ENCODE measurements around the gene TNIK. TPM values are rescaled to one million over a fixed set of nuclear protein-coding genes. Genes with fewer than 3 reads are reported as not detected.
A peak's percentile ranks its signal among the peaks of the same experiment; 100 is the strongest.

Gene TNIK
- total RNA-seq, result 11.5 and 15.5 TPM in 2 replicates
- long read RNA-seq, partial matches to known transcripts, result 3 of 9 reads
- long read RNA-seq, other reads (novel, unspliced or antisense), result 6 of 9 reads

DNA sequence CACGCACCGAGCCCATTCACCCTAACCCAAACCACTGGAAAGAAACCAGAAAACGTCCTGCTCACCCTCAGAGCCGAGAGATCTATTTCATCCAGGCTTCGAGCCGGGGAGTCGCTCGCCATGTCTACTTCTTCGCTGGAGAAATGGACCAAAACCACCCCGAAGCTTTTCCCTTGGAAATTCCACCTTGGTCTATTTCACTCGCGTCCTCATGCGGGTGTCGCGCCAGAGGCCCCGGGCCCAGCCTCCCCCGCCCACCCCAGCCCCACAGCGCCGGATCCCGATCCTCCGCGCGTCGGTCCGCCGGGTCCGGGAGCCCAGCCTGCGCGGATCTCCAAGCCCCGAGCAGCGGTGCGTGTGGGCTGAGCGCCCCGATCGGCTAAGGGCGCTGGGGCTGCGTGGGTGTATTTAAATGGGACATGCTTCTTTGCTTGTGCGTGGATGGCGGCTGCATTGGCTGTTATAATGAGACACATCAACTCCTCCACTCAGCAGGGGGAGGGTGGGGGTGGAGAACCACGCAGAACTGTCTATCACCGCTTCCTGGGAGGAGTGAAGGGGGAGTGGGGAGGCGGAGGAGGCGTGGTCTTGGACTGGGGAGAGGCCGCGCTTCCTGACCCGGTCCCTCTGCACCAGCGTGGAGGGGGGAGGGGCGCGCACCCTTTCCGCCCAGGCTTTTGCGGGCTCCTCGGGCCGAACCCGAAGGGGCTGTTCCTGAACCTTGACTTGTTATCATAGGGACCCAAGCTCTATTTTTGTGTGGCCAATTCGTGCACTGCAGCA, at the start of gene TNIK:
Gene TNIK (minus strand): TSS at position 464 of the 783 bp plus-strand sequence. CDS start 342 bp downstream, at position 122.
- peaks cover 33% of the 10 kb centered on the region for H3K4me1 Mint-ChIP-seq (ENCODE audit: unreplicated experiment)
- H3K36me3 Mint-ChIP-seq (ENCODE audit: unreplicated experiment), result no peaks in the 10 kb centered on the region
- DNase-seq (ENCODE audit: extremely low spot score, unreplicated experiment), result peak; percentile 91
- H3K9me3 Mint-ChIP-seq (ENCODE audit: unreplicated experiment), result no peaks in the 10 kb centered on the region
- TF ChIP-seq, protein P1, sequence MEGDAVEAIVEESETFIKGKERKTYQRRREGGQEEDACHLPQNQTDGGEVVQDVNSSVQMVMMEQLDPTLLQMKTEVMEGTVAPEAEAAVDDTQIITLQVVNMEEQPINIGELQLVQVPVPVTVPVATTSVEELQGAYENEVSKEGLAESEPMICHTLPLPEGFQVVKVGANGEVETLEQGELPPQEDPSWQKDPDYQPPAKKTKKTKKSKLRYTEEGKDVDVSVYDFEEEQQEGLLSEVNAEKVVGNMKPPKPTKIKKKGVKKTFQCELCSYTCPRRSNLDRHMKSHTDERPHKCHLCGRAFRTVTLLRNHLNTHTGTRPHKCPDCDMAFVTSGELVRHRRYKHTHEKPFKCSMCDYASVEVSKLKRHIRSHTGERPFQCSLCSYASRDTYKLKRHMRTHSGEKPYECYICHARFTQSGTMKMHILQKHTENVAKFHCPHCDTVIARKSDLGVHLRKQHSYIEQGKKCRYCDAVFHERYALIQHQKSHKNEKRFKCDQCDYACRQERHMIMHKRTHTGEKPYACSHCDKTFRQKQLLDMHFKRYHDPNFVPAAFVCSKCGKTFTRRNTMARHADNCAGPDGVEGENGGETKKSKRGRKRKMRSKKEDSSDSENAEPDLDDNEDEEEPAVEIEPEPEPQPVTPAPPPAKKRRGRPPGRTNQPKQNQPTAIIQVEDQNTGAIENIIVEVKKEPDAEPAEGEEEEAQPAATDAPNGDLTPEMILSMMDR (IDR thresholded peaks at IDR 0.05), result peak; percentile 46
- peak within 1 kb of the TSS; percentile 94 for H3K4me3 Mint-ChIP-seq (ENCODE audit: unreplicated experiment)
- peak within 1 kb of the TSS; percentile 72 for H3K27ac Mint-ChIP-seq (ENCODE audit: unreplicated experiment)
- H3K27me3 Mint-ChIP-seq (ENCODE audit: unreplicated experiment), result no peaks in the 10 kb centered on the region

DNA sequence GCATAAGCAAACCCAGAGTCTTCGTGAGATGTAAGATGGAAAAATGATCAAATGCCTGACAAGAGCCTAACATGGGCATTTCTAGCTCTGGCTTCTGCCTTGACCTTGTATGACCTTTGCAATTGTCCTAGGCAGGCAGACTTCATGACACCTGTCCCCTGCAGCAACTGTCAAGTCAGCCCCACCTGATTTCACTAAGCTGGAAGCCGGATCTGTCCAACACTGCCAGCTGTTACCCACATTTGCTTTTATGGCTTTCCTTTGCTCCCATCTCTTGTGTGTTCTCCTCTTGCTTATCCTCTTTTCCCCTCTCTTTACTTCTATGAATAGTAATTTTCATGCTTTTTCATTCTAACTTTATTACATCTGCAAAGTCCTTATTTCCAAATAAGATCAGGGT, 48.5 kb upstream of the TNIK start:
- peaks cover 3% of the 10 kb centered on the region for H3K27me3 Mint-ChIP-seq (ENCODE audit: unreplicated experiment)
- H3K4me1 Mint-ChIP-seq (ENCODE audit: unreplicated experiment), result no peaks in the 10 kb centered on the region
- H3K9me3 Mint-ChIP-seq (ENCODE audit: unreplicated experiment), result no peaks in the 10 kb centered on the region
- H3K36me3 Mint-ChIP-seq (ENCODE audit: unreplicated experiment), result no peaks in the 10 kb centered on the region
- DNase-seq (ENCODE audit: extremely low spot score, unreplicated experiment), result no peak
- no peak overlapping the region for H3K4me3 Mint-ChIP-seq (ENCODE audit: unreplicated experiment)
- TF ChIP-seq, protein P1 (IDR thresholded peaks at IDR 0.05), result no peak
- no peak overlapping the region for H3K27ac Mint-ChIP-seq (ENCODE audit: unreplicated experiment)

DNA sequence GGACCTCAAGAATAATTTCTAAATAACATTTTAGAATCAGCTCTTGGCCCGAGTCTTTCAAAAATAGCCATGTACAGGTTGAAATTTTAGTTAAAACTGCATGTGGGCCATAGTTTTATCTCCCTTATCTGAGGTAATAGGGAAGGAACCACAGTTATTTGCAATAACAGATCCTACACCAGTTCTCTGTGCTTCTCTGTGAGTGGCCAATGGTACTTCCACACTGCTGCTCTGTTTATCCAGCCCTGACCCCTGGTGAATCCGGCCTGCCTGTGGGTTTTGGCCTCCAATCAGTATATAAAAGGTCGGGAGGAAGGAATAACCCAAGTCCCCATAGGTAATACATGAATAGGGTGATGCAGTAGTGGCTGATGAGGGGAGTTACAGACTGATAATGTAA, 48.0 kb upstream of the TNIK start:
- H3K36me3 Mint-ChIP-seq (ENCODE audit: unreplicated experiment), result no peaks in the 10 kb centered on the region
- H3K27ac Mint-ChIP-seq (ENCODE audit: unreplicated experiment), result no peak overlapping the region
- H3K4me1 Mint-ChIP-seq (ENCODE audit: unreplicated experiment), result no peaks in the 10 kb centered on the region
- H3K4me3 Mint-ChIP-seq (ENCODE audit: unreplicated experiment), result no peak overlapping the region
- H3K27me3 Mint-ChIP-seq (ENCODE audit: unreplicated experiment), result peaks cover 3% of the 10 kb centered on the region
- TF ChIP-seq, protein P1 (IDR thresholded peaks at IDR 0.05), result no peak
- no peak for DNase-seq (ENCODE audit: extremely low spot score, unreplicated experiment)
- no peaks in the 10 kb centered on the region for H3K9me3 Mint-ChIP-seq (ENCODE audit: unreplicated experiment)

DNA sequence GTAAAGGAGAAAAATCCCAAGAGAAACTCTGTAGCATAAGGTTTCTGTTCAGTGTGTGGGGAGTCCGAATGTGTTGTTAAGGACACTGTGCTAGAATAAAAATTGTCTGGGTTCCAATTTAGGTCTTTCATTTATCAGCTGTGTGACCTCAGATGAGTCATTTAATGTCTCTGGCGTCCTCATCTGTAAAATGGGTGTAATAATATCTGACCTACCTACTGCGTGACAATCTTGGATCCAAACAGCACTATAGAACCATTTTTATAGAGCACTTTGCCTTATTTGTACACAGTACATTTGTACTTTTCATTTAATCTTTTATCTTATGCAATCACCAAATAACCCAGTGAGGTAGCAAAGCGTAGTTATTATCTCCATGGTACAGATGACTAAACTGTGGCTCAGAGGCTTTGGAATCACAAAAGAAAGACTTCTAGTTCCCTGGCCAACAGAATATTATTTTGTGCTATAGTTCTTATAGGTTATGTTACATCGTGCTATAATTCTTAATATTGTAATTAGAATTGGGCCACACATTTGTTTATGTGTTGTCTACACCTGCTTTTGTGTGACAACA, 46.6 kb upstream of the TNIK start:
- TF ChIP-seq, protein P1 (IDR thresholded peaks at IDR 0.05), result no peak
- H3K4me3 Mint-ChIP-seq (ENCODE audit: unreplicated experiment), result no peak overlapping the region
- H3K27me3 Mint-ChIP-seq (ENCODE audit: unreplicated experiment), result peaks cover 3% of the 10 kb centered on the region
- DNase-seq (ENCODE audit: extremely low spot score, unreplicated experiment), result no peak
- no peaks in the 10 kb centered on the region for H3K9me3 Mint-ChIP-seq (ENCODE audit: unreplicated experiment)
- H3K36me3 Mint-ChIP-seq (ENCODE audit: unreplicated experiment), result no peaks in the 10 kb centered on the region
- H3K27ac Mint-ChIP-seq (ENCODE audit: unreplicated experiment), result no peak overlapping the region
- H3K4me1 Mint-ChIP-seq (ENCODE audit: unreplicated experiment), result no peaks in the 10 kb centered on the region

DNA sequence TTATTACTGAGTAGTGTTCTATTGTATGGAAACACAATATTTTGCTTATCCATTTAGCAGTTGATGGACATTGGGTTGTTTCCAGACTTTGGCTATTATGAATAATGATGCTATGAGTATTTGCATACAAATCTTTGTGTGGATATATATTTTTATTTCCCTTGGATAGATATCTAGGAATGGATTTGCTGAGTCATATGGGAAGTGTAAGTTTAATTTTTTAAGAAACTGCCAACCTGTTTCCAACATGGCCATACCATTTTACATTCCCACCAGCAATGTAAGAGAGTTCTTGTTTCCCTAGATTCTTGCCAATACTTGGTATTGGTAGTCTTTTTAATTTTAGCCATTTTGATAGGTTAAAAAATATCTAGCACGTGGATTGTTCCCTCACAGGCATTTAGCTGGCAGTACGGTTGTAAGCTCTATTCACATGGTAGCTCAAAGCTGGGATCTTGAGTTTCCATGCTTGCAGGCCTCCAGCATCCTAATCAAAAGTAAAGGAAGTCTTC, 45.7 kb upstream of the TNIK start:
- Mint-ChIP-seq H3K4me1 (ENCODE audit: unreplicated experiment) (no peaks in the 10 kb centered on the region), H3K36me3 (ENCODE audit: unreplicated experiment) (no peaks in the 10 kb centered on the region), H3K27me3 (ENCODE audit: unreplicated experiment) (peaks cover 3% of the 10 kb centered on the region), H3K4me3 (ENCODE audit: unreplicated experiment) (no peak overlapping the region), H3K27ac (ENCODE audit: unreplicated experiment) (no peak overlapping the region), H3K9me3 (ENCODE audit: unreplicated experiment) (no peaks in the 10 kb centered on the region)
- no peak for DNase-seq (ENCODE audit: extremely low spot score, unreplicated experiment)
- TF ChIP-seq, protein P1 (IDR thresholded peaks at IDR 0.05), result no peak
